ENCODE measurements around the gene CYP26A1. TPM values are rescaled to one million over a fixed set of nuclear protein-coding genes. Genes with fewer than 3 reads are reported as not detected.

Gene CYP26A1
- total and polyA plus RNA-seq, 9 donors: 0.22 TPM; not detected in 8

DNA sequence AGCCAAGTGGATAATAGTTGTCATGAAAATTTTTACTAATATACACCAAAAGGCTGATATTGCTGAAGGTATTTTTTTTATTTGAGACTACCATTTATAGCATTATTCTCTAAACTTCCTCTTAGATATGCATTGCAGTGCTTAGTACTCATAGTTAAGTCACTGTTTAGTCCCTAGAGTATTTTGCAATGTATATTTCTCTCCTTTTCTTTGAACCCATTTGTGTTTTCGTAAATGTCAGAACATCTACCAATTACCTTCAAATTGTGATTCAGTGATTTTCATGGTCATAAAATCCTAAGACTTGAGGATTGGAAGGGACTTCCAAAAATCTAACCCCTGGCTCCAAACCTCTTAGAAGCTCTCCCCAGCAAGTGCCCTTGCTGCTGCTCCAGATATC lies 34.6 kb upstream of the CYP26A1 start:
- intact Hi-C loops (cut with DNase I): no loop called here
- no peak for TF ChIP-seq POLR2A (IDR thresholded peaks at IDR 0.05)
- no peak for TF ChIP-seq CTCF (IDR thresholded peaks at IDR 0.05)
- TF ChIP-seq EP300 (IDR thresholded peaks at IDR 0.05): no peak
- Histone ChIP-seq H3K36me3 (no peaks in the 10 kb centered on the region), H3K27ac (no peak overlapping the region), H3K27me3 (no peaks in the 10 kb centered on the region), H3K9me3 (no peaks in the 10 kb centered on the region), H3K4me1 (ENCODE audit: insufficient read depth) (no peaks in the 10 kb centered on the region), H3K4me3 (no peak overlapping the region)
- WGBS, 3 donors: 97 to 100% (median 98%) methylated on average over 1 of the region's 1 CpG
- no peak for DNase-seq

GRCh38 chr10:93039721-93040120 lies 34.0 kb upstream of the CYP26A1 start:
- Histone ChIP-seq H3K4me3 (no peak overlapping the region), H3K27ac (no peak overlapping the region), H3K27me3 (no peaks in the 10 kb centered on the region), H3K4me1 (ENCODE audit: insufficient read depth) (no peaks in the 10 kb centered on the region), H3K9me3 (no peaks in the 10 kb centered on the region), H3K36me3 (no peaks in the 10 kb centered on the region)
- no peak for TF ChIP-seq CTCF (IDR thresholded peaks at IDR 0.05)
- TF ChIP-seq EP300 (IDR thresholded peaks at IDR 0.05): no peak
- no peak for TF ChIP-seq POLR2A (IDR thresholded peaks at IDR 0.05)
- 15 to 16% (median 16%) methylated on average over 3 of the region's 3 CpGs for WGBS, 3 donors
- intact Hi-C loops (cut with DNase I): no loop called here
- DNase-seq: no peak

DNA sequence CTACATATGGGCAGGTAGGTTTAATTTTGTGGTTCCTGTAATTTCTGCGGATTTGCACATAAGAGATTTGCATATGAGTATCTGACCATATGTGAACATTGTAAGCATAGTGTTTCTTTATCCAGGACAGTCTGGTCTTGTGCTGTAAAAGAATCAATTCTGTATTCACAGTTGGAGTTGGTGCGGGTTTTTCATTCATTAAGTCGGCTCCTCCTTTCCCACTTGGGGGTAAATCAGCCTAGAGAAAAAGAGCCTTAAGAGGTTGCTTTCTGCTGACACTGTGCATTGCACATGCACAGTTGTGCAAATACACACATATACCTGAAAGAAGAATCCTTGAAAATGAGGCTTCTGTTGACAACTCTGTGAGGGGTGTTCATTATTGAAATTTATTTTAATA lies 19.2 kb upstream of the CYP26A1 start:
- H3K9me3 ChIP-seq: no peaks in the 10 kb centered on the region
- H3K4me1 ChIP-seq (ENCODE audit: insufficient read depth): no peaks in the 10 kb centered on the region
- H3K27me3 ChIP-seq: no peaks in the 10 kb centered on the region
- WGBS, 3 donors: 92 to 96% (median 95%) methylated on average over 3 of the region's 3 CpGs
- DNase-seq: no peak
- intact Hi-C loops (cut with DNase I): no loop called here
- H3K27ac ChIP-seq: no peak overlapping the region
- H3K4me3 ChIP-seq: no peak overlapping the region
- TF ChIP-seq CTCF (IDR thresholded peaks at IDR 0.05) (no peak), POLR2A (IDR thresholded peaks at IDR 0.05) (no peak), EP300 (IDR thresholded peaks at IDR 0.05) (no peak)
- H3K36me3 ChIP-seq: no peaks in the 10 kb centered on the region

- 95 to 98% (median 97%) methylated on average over 3 of the region's 3 CpGs for WGBS, 3 donors
- DNase-seq: no peak
- Histone ChIP-seq H3K36me3 (no peaks in the 10 kb centered on the region), H3K9me3 (no peaks in the 10 kb centered on the region), H3K27ac (no peak overlapping the region), H3K4me3 (no peak overlapping the region), H3K4me1 (ENCODE audit: insufficient read depth) (peaks cover 11% of the 10 kb centered on the region), H3K27me3 (no peaks in the 10 kb centered on the region)
- no peak for TF ChIP-seq POLR2A (IDR thresholded peaks at IDR 0.05)
- intact Hi-C loops (cut with DNase I): no loop called here
Observed at GRCh38 chr10:93058139-93058538, 15.6 kb upstream of the CYP26A1 start.

GRCh38 chr10:93059975-93060886 lies 13.5 kb upstream of the CYP26A1 start, which contains the start of gene CYP26C1:
TSS of gene CYP26C1 (plus strand) at chr10:93060798. CDS start at chr10:93061264, 466 bp downstream.
- Histone ChIP-seq H3K9me3 (no peaks in the 10 kb centered on the region), H3K4me1 (ENCODE audit: insufficient read depth) (peaks cover 11% of the 10 kb centered on the region), H3K27me3 (no peaks in the 10 kb centered on the region), H3K27ac (no peak within 1 kb of the TSS), H3K4me3 (no peak within 1 kb of the TSS), H3K36me3 (no peaks in the 10 kb centered on the region)
- intact Hi-C loops (cut with DNase I): no loop called here
- 18 to 23% (median 18%) methylated on average over 64 to 67 of the region's 67 CpGs for WGBS, 3 donors
- no peak for TF ChIP-seq CTCF (IDR thresholded peaks at IDR 0.05)
- no peak for TF ChIP-seq POLR2A (IDR thresholded peaks at IDR 0.05)
- TF ChIP-seq EP300 (IDR thresholded peaks at IDR 0.05): no peak
- DNase-seq: no peak

All from ovary (tissue), 9 donors.